Activated CD8-positive, alpha-beta memory T cell treated with anti-CD3 and anti-CD28 coated beads, Interleukin-2, amount 10 ng/mL, durations not matched to agents 7 days and 5 days (primary cell): Measurements from ENCODE around the gene RIMS1. TPM values are rescaled to one million over a fixed set of nuclear protein-coding genes. Genes with fewer than 3 reads are reported as not detected.

Source experiments
- ATAC-seq: fragments of 150-1000 bp; cut with Tn5 transposase; one replicate; pipeline ENCODE4 v1.10.0; 2021; ENCODE audit warnings: moderate library complexity
- CTCF ChIA-PET: fragments of 350-600 bp; sonication (Branson Sonifier 250); formaldehyde crosslinking; loops from one replicate; lab custom pipeline; 2021; ENCODE audit warnings: antibody characterized with exemption; lab: Charles Lee
- DNase-seq: peaks from one replicate; pipeline ENCODE4 v3.0.0-alpha.2; 2020
- H3K27ac Mint-ChIP-seq: one replicate; pipeline ENCODE4 v1.8.0; 2021; ENCODE audit warnings: mild to moderate bottlenecking, mixed read lengths
- H3K27me3 Mint-ChIP-seq: one replicate; pipeline ENCODE4 v1.8.0; 2021; ENCODE audit warnings: mixed read lengths
- H3K36me3 Mint-ChIP-seq: one replicate; pipeline ENCODE4 v1.8.0; 2021; ENCODE audit warnings: mild to moderate bottlenecking, mixed read lengths
- H3K4me1 Mint-ChIP-seq: one replicate; pipeline ENCODE4 v1.8.0; 2021; ENCODE audit warnings: mixed read lengths
- H3K4me3 Mint-ChIP-seq: one replicate; pipeline ENCODE4 v1.8.0; 2021; ENCODE audit warnings: mild to moderate bottlenecking, moderate library complexity, mixed read lengths
- H3K9me3 Mint-ChIP-seq: one replicate; pipeline ENCODE4 v1.8.0; 2022; ENCODE audit warnings: low read depth, mixed read lengths
- total RNA-seq, 2 experiments: library from RNA; stranded (reverse); gene quantifications; one replicate each; pipeline ENCODE4 v1.2.3, GENCODE V29; 2021

RIMS1 gene
- not detected for total RNA-seq

GRCh38 chr6:71886184-71887005 lies at the start of gene RIMS1:
RIMS1 (plus strand) TSS chr6:71886550; CDS start chr6:71887024, 474 bp downstream.
- no peak within 1 kb of the TSS for H3K4me3 Mint-ChIP-seq
- no peak within 1 kb of the TSS for H3K27ac Mint-ChIP-seq
- ATAC-seq, result no peak

GRCh38 chr6:71851214-71851613 lies 35.1 kb upstream of the RIMS1 start:
- ATAC-seq (no peak), DNase-seq (no peak)
- H3K27me3 Mint-ChIP-seq, result no peaks in the 10 kb centered on the region
- peaks cover 2% of the 10 kb centered on the region for H3K9me3 Mint-ChIP-seq
- H3K4me1 Mint-ChIP-seq, result no peaks in the 10 kb centered on the region
- H3K4me3 Mint-ChIP-seq, result no peak overlapping the region
- no peaks in the 10 kb centered on the region for H3K36me3 Mint-ChIP-seq
- H3K27ac Mint-ChIP-seq, result no peak overlapping the region
- CTCF ChIA-PET, result no interaction called here

More at GRCh38 chr6:71886184-71887005, at the start of gene RIMS1:
- CTCF ChIA-PET, result no interaction called here
- Mint-ChIP-seq H3K36me3 (peaks cover 2% of the 10 kb centered on the region), H3K9me3 (no peaks in the 10 kb centered on the region), H3K4me1 (peaks cover 2% of the 10 kb centered on the region), H3K27me3 (peaks cover 23% of the 10 kb centered on the region)
- no peak for DNase-seq

DNA sequence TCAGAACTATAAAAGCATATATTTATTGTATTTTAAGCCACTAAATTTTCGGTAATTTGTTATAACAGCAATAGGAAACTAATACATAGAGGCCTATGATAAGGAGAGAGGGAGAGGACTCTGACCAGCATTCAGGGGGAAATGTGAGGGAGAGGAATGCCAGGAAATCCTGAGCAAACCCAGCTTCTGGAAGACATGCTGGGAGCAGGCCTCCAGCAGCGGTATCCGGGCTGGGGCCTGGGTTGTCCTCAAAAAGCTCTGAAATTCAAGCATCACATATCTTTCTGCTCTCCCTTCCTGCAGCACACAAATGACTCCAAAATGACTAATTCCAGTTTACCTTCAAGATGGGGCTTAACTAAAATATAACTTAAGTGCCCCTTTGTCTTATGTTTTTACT lies 33.4 kb upstream of the RIMS1 start:
- peaks cover 5% of the 10 kb centered on the region for H3K9me3 Mint-ChIP-seq
- no peaks in the 10 kb centered on the region for H3K4me1 Mint-ChIP-seq
- no peak overlapping the region for H3K4me3 Mint-ChIP-seq
- no peak overlapping the region for H3K27ac Mint-ChIP-seq
- H3K36me3 Mint-ChIP-seq, result no peaks in the 10 kb centered on the region
- ATAC-seq (no peak), DNase-seq (no peak)
- CTCF ChIA-PET, result interaction anchor here (0.5 kb wide), 1 partner anchor 51 kb away, joined by 3 read pairs; no protein-coding TSS in a partner anchor
- H3K27me3 Mint-ChIP-seq, result no peaks in the 10 kb centered on the region

GRCh38 chr6:71855406-71855805 lies 30.9 kb upstream of the RIMS1 start:
- CTCF ChIA-PET, result no interaction called here
- Mint-ChIP-seq H3K9me3 (peaks cover 5% of the 10 kb centered on the region), H3K4me1 (no peaks in the 10 kb centered on the region), H3K27me3 (no peaks in the 10 kb centered on the region), H3K36me3 (no peaks in the 10 kb centered on the region), H3K27ac (no peak overlapping the region), H3K4me3 (no peak overlapping the region)
- no peak for DNase-seq
- ATAC-seq, result no peak

GRCh38 chr6:71879016-71879415 lies 7.3 kb upstream of the RIMS1 start:
- ATAC-seq (no peak), DNase-seq (no peak)
- Mint-ChIP-seq H3K27ac (no peak overlapping the region), H3K36me3 (no peaks in the 10 kb centered on the region), H3K27me3 (no peaks in the 10 kb centered on the region), H3K4me3 (no peak overlapping the region), H3K9me3 (peaks cover 3% of the 10 kb centered on the region), H3K4me1 (no peaks in the 10 kb centered on the region)
- CTCF ChIA-PET, result no interaction called here

DNA sequence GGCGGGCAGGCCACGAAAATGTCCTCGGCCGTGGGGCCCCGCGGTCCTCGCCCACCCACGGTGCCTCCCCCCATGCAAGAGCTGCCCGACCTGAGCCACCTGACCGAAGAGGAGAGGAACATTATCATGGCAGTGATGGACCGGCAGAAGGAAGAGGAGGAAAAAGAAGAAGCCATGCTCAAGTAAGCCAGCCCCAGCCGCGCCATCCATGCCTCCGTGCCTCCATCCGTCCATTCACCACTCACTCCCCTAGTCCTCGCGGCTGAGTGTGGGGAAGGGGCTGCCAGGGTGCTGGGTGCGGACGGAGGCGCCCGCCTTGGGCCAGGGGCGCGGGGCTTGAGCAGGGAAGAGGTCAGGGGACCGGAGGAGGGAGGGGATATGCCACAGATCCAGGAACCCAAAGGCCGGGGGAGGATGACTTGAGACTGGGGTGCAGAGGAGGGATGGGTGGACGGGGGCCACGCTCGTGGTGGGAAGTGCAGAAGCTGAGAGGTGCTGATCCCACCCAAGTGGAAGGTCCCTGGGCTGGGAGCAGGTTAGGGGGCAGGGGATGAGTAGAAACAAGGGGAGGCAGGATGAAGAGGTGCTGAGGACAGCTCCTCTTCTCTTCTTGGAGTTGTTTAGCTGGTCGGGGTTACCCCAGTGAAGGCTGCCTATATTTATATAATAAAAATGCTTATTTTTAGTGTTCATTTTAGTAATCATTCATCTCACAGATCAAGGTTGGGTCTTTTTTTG lies 825 bp downstream of the RIMS1 start:
- CTCF ChIA-PET, result no interaction called here
- H3K36me3 Mint-ChIP-seq, result peaks cover 2% of the 10 kb centered on the region
- H3K9me3 Mint-ChIP-seq, result no peaks in the 10 kb centered on the region

GRCh38 chr6:71887744-71888230 lies 1.4 kb downstream of the RIMS1 start:
- CTCF ChIA-PET, result no interaction called here
- no peak overlapping the region for H3K27ac Mint-ChIP-seq

More for the DNA sequence above, 825 bp downstream of the RIMS1 start:
- no peak overlapping the region for H3K27ac Mint-ChIP-seq
- H3K4me1 Mint-ChIP-seq, result peaks cover 2% of the 10 kb centered on the region
- DNase-seq (no peak), ATAC-seq (no peak)
- H3K4me3 Mint-ChIP-seq, result no peak overlapping the region
- peaks cover 23% of the 10 kb centered on the region for H3K27me3 Mint-ChIP-seq

GRCh38 chr6:71888756-71889340 lies 2.5 kb downstream of the RIMS1 start:
- DNase-seq (no peak), ATAC-seq (no peak)
- Mint-ChIP-seq H3K27ac (no peak overlapping the region), H3K36me3 (peaks cover 2% of the 10 kb centered on the region), H3K4me3 (no peak overlapping the region), H3K27me3 (peaks cover 23% of the 10 kb centered on the region), H3K4me1 (peaks cover 2% of the 10 kb centered on the region), H3K9me3 (no peaks in the 10 kb centered on the region)
- CTCF ChIA-PET, result no interaction called here

More at GRCh38 chr6:71887744-71888230, 1.4 kb downstream of the RIMS1 start:
- Mint-ChIP-seq H3K4me3 (no peak overlapping the region), H3K27me3 (peaks cover 23% of the 10 kb centered on the region), H3K9me3 (no peaks in the 10 kb centered on the region), H3K4me1 (peaks cover 2% of the 10 kb centered on the region), H3K36me3 (peaks cover 2% of the 10 kb centered on the region)
- ATAC-seq (no peak), DNase-seq (no peak)

- no peaks in the 10 kb centered on the region for H3K9me3 Mint-ChIP-seq
- H3K4me3 Mint-ChIP-seq, result no peak overlapping the region
- peaks cover 2% of the 10 kb centered on the region for H3K36me3 Mint-ChIP-seq
- H3K27ac Mint-ChIP-seq, result no peak overlapping the region
- ATAC-seq (no peak), DNase-seq (no peak)
- peaks cover 2% of the 10 kb centered on the region for H3K4me1 Mint-ChIP-seq
- CTCF ChIA-PET, result no interaction called here
- H3K27me3 Mint-ChIP-seq, result peaks cover 23% of the 10 kb centered on the region
Observed at GRCh38 chr6:71889366-71889765, 3.0 kb downstream of the RIMS1 start.

DNA sequence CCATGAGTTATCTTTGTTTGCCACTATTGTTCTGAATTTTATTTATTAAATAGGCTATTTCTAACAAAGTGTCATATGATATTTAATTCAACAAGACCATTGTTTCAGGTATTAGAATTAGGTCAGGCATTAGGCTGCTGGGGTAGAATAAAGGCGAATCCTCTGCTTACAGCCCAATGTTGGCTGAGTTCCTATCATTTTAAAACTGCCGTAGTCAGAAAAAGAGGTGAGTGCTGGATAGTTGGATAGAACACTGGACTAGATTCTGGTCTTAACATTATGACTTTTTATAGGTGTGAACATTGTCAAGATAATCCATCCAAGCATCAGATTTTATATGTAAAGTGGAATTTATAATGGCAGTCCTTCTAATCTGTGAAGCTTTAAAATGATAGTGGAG lies 6.3 kb downstream of the RIMS1 start:
- peaks cover 4% of the 10 kb centered on the region for H3K27me3 Mint-ChIP-seq
- DNase-seq, result no peak
- no peak overlapping the region for H3K4me3 Mint-ChIP-seq
- no peaks in the 10 kb centered on the region for H3K4me1 Mint-ChIP-seq
- CTCF ChIA-PET, result no interaction called here
- ATAC-seq, result no peak
- H3K27ac Mint-ChIP-seq, result no peak overlapping the region
- no peaks in the 10 kb centered on the region for H3K36me3 Mint-ChIP-seq
- no peaks in the 10 kb centered on the region for H3K9me3 Mint-ChIP-seq

GRCh38 chr6:71900642-71901041 lies 14.3 kb downstream of the RIMS1 start:
- no peak for DNase-seq
- Mint-ChIP-seq H3K4me1 (no peaks in the 10 kb centered on the region), H3K36me3 (no peaks in the 10 kb centered on the region), H3K9me3 (no peaks in the 10 kb centered on the region), H3K4me3 (no peak overlapping the region), H3K27me3 (no peaks in the 10 kb centered on the region), H3K27ac (no peak overlapping the region)
- no peak for ATAC-seq
- CTCF ChIA-PET, result no interaction called here

DNA sequence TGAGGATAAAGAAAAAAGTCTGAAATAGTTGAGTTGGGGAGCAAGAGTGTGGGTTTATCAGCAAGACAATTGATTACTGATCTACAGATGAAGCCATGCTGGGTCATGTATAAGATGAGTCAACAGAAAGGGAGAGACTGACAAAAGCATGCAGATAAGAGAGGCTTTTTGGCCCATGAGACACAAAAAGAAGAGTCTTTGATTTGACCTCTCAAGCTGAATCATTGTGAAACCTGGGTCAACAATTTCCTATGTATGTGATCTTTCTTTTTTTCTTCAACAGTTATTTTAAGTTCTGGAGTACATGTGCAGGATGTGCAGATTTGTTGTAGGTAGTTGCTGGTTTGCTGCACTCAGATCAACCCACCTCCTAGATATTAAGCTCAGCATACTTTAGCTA lies 15.9 kb downstream of the RIMS1 start:
- Mint-ChIP-seq H3K36me3 (no peaks in the 10 kb centered on the region), H3K4me3 (no peak overlapping the region), H3K4me1 (no peaks in the 10 kb centered on the region), H3K9me3 (no peaks in the 10 kb centered on the region), H3K27me3 (no peaks in the 10 kb centered on the region), H3K27ac (no peak overlapping the region)
- no peak for ATAC-seq
- no peak for DNase-seq
- CTCF ChIA-PET, result no interaction called here

DNA sequence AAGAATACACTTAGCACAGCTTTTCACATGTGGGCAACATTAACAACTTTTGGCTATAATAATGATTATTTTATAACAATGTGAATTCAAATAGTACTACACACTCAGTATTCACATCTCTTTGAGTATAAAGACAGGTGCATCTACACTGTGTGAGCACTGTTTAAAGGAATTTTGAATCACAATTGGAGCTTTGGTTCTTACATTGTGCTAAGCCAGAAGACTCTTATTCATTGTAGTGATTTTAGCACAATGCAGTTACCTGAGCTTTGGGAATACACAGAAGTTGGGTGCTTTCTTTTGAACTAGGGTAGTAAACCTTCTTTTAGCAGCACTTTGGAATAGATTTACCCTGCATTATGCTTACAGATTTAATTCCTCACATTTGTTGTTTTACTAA lies 20.5 kb downstream of the RIMS1 start:
- Mint-ChIP-seq H3K27me3 (no peaks in the 10 kb centered on the region), H3K4me1 (no peaks in the 10 kb centered on the region), H3K36me3 (no peaks in the 10 kb centered on the region), H3K9me3 (no peaks in the 10 kb centered on the region), H3K4me3 (no peak overlapping the region), H3K27ac (no peak overlapping the region)
- DNase-seq (no peak), ATAC-seq (no peak)
- CTCF ChIA-PET, result no interaction called here
